ENCODE results near the gene MBLAC1. TPM values are rescaled to one million over a fixed set of nuclear protein-coding genes. Genes with fewer than 3 reads are reported as not detected.

Gene MBLAC1
- total RNA-seq, 4 donors from 2014 or later: 3.0 to 12.5 (median 6.1) TPM

GRCh38 chr7:100101016-100101862 lies 25.5 kb upstream of the MBLAC1 start, which contains the start of the genes AP4M1 and MCM7:
Gene AP4M1, plus strand, starts transcription at chr7:100101643. Its CDS starts 72 bp downstream, at chr7:100101715.
Gene MCM7, minus strand, starts transcription at chr7:100101397. Its CDS starts 103 bp downstream, at chr7:100101294.
- peak within 1 kb of the TSS; percentile 50 to 81 (median 78) for H3K4me3 ChIP-seq (replicated peaks in 1 of 3)
- H3K27me3 ChIP-seq: no peaks in the 10 kb centered on the region
- no peaks in the 10 kb centered on the region for H3K9me3 ChIP-seq
- peak; percentile 99 for DNase-seq
- WGBS, 2 donors: 0 to 2% methylated on average over 20 to 27 of the region's 80 CpGs
- H3K4me1 ChIP-seq: peaks cover 11 to 17% of the 10 kb centered on the region in 2 donors
- intact Hi-C loops (cut with DNase I): no loop called here
- peak within 1 kb of the TSS; percentile 90 to 95 (median 94) for H3K27ac ChIP-seq
- H3K36me3 ChIP-seq: peaks cover 32 to 45% of the 10 kb centered on the region in 2 donors
- TF ChIP-seq POLR2A (IDR thresholded peaks at IDR 0.05): peak in 1 of 2 donors; percentile 38
- no peak for TF ChIP-seq CTCF (IDR thresholded peaks at IDR 0.05)

GRCh38 chr7:100102950-100103840 lies 23.6 kb upstream of the MBLAC1 start:
- no peaks in the 10 kb centered on the region for H3K9me3 ChIP-seq
- peaks cover 11 to 17% of the 10 kb centered on the region in 2 donors for H3K4me1 ChIP-seq
- peaks cover 13 to 32% of the 10 kb centered on the region in 2 donors for H3K36me3 ChIP-seq
- no peak for DNase-seq
- H3K27ac ChIP-seq: no peak overlapping the region
- TF ChIP-seq POLR2A (IDR thresholded peaks at IDR 0.05): no peak
- TF ChIP-seq CTCF (IDR thresholded peaks at IDR 0.05): no peak
- 82 to 91% methylated on average over 17 of the region's 17 CpGs for WGBS, 2 donors
- intact Hi-C loops (cut with DNase I): no loop called here
- H3K27me3 ChIP-seq: no peaks in the 10 kb centered on the region
- no peak overlapping the region for H3K4me3 ChIP-seq (replicated peaks in 1 of 3)

- H3K9me3 ChIP-seq: no peaks in the 10 kb centered on the region
- H3K27me3 ChIP-seq: no peaks in the 10 kb centered on the region
- H3K36me3 ChIP-seq: peaks cover 14 to 35% of the 10 kb centered on the region in 2 donors
- no peak overlapping the region for H3K27ac ChIP-seq
- TF ChIP-seq CTCF (IDR thresholded peaks at IDR 0.05) (no peak), POLR2A (IDR thresholded peaks at IDR 0.05) (no peak)
- 97 to 100% methylated on average over 4 of the region's 4 CpGs for WGBS, 2 donors
- DNase-seq: no peak
- H3K4me1 ChIP-seq: peaks cover 7% of the 10 kb centered on the region in 2 donors
- H3K4me3 ChIP-seq (replicated peaks in 1 of 3): no peak overlapping the region
- intact Hi-C loops (cut with DNase I): no loop called here
Measured at GRCh38 chr7:100105534-100105933, 21.2 kb upstream of the MBLAC1 start.

- H3K27me3 ChIP-seq: no peaks in the 10 kb centered on the region
- H3K4me3 ChIP-seq (replicated peaks in 1 of 3): no peak overlapping the region
- intact Hi-C loops (cut with DNase I): no loop called here
- TF ChIP-seq CTCF (IDR thresholded peaks at IDR 0.05) (no peak), POLR2A (IDR thresholded peaks at IDR 0.05) (no peak)
- DNase-seq: no peak
- peaks cover 22 to 38% of the 10 kb centered on the region in 2 donors for H3K36me3 ChIP-seq
- 86 to 89% methylated on average over 16 to 17 of the region's 17 CpGs for WGBS, 2 donors
- no peaks in the 10 kb centered on the region for H3K9me3 ChIP-seq
- H3K4me1 ChIP-seq: peaks cover 4 to 7% of the 10 kb centered on the region in 2 donors
- no peak overlapping the region for H3K27ac ChIP-seq
Measured at GRCh38 chr7:100106633-100107032, 20.1 kb upstream of the MBLAC1 start.
